ENCODE data around the gene SPTLC1.

GRCh38 chr9:92061184-92061583 is 54.0 kb downstream of the SPTLC1 start:
- TF ChIP-seq POLR2A (IDR thresholded peaks at IDR 0.05): no peak
- TF ChIP-seq, protein P1, sequence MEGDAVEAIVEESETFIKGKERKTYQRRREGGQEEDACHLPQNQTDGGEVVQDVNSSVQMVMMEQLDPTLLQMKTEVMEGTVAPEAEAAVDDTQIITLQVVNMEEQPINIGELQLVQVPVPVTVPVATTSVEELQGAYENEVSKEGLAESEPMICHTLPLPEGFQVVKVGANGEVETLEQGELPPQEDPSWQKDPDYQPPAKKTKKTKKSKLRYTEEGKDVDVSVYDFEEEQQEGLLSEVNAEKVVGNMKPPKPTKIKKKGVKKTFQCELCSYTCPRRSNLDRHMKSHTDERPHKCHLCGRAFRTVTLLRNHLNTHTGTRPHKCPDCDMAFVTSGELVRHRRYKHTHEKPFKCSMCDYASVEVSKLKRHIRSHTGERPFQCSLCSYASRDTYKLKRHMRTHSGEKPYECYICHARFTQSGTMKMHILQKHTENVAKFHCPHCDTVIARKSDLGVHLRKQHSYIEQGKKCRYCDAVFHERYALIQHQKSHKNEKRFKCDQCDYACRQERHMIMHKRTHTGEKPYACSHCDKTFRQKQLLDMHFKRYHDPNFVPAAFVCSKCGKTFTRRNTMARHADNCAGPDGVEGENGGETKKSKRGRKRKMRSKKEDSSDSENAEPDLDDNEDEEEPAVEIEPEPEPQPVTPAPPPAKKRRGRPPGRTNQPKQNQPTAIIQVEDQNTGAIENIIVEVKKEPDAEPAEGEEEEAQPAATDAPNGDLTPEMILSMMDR (IDR thresholded peaks at IDR 0.05 in 4 of 5, conservative IDR thresholded peaks at IDR 0.05 in 1 of 5): no peak
